IMR-90 (cell line): ENCODE data around the gene APPL2. TPM values are rescaled to one million over a fixed set of nuclear protein-coding genes. Genes with fewer than 3 reads are reported as not detected.

Experiments used
- ATAC-seq: fragments of 200-7000 bp; cut with Tn5 transposase; 2 replicates; pipeline ENCODE4 v1.9.1; 2020; ENCODE audit warnings: low read depth, mild to moderate bottlenecking, moderate library complexity
- BruUV-seq: library from RNA; stranded (reverse); fragments of 400-500 nt; replicated peaks from 2 replicates; lab custom pipeline; 2021; lab: Mats Ljungman, UMichigan
- CTCF ChIA-PET: fragments of 300-600 bp; formaldehyde crosslinking; extraction: SDS; loops from one replicate; lab custom pipeline; 2021; ENCODE audit warnings: antibody characterized with exemption; lab: Yijun Ruan, JAX
- POLR2A ChIA-PET: fragments of 300-600 bp; sonication (Branson Sonifier 250); formaldehyde crosslinking; loops from one replicate; lab custom pipeline; 2022; ENCODE audit warnings: antibody characterized with exemption; ENCODE audit not compliant: unreplicated experiment; lab: Charles Lee
- DNase-seq: peaks from one replicate; pipeline ENCODE4 v3.0.0; 2013
- H2AFZ ChIP-seq: replicated peaks from 2 replicates; pipeline ENCODE3; 2013; ENCODE audit warnings: low read length, mild to moderate bottlenecking; ENCODE audit not compliant: poor library complexity
- H2AK5ac ChIP-seq: 2 replicates; pipeline ENCODE4 v1.6.1; 2013; ENCODE audit warnings: low read depth, low read length, inconsistent platforms
- H2AK9ac ChIP-seq: replicated peaks from 2 replicates; pipeline ENCODE3; 2013; ENCODE audit warnings: mild to moderate bottlenecking, low read depth, low read length, moderate library complexity; ENCODE audit not compliant: poor library complexity
- H2BK120ac ChIP-seq: 2 replicates; pipeline ENCODE4 v1.6.1; 2013; ENCODE audit warnings: low read depth, low read length, inconsistent platforms
- H2BK15ac ChIP-seq: 3 replicates; pipeline ENCODE4 v1.6.1; 2013; ENCODE audit warnings: low read depth, low read length, inconsistent platforms
- H2BK20ac ChIP-seq: 2 replicates; pipeline ENCODE4 v1.6.1; 2013; ENCODE audit warnings: low read depth, mild to moderate bottlenecking, inconsistent platforms, low read length, moderate library complexity
- H2BK5ac ChIP-seq: 2 replicates; pipeline ENCODE4 v1.6.1; 2013; ENCODE audit warnings: mild to moderate bottlenecking, low read depth, low read length, inconsistent platforms; ENCODE audit not compliant: poor library complexity, severe bottlenecking
- H3K14ac ChIP-seq: replicated peaks from 2 replicates; pipeline ENCODE4 v1.6.1; 2013; ENCODE audit warnings: low read depth, low read length, inconsistent platforms
- H3K18ac ChIP-seq: 2 replicates; pipeline ENCODE4 v1.6.1; 2013; ENCODE audit warnings: low read depth, low read length, control low read depth
- H3K23ac ChIP-seq: 2 replicates; pipeline ENCODE4 v1.6.1; 2013; ENCODE audit warnings: low read depth, low read length, inconsistent platforms
- H3K27ac ChIP-seq: 2 replicates; pipeline ENCODE4 v1.5.1; 2013; ENCODE audit warnings: mild to moderate bottlenecking, control low read depth, low read length; ENCODE audit not compliant: insufficient read depth
- H3K27me3 ChIP-seq: 2 replicates; pipeline ENCODE4 v1.6.1; 2013; ENCODE audit warnings: low read length; ENCODE audit not compliant: control insufficient read depth, insufficient read depth
- H3K36me3 ChIP-seq: 2 replicates; pipeline ENCODE4 v1.6.1; 2013; ENCODE audit warnings: low read length, mixed read lengths; ENCODE audit not compliant: control insufficient read depth, insufficient read depth
- H3K4ac ChIP-seq: 2 replicates; pipeline ENCODE4 v1.6.1; 2013; ENCODE audit warnings: low read depth, low read length, inconsistent platforms
- H3K4me1 ChIP-seq: 2 replicates; pipeline ENCODE4 v1.6.1; 2013; ENCODE audit warnings: low read length, mixed read lengths; ENCODE audit not compliant: control insufficient read depth, insufficient read depth
- H3K4me2 ChIP-seq: 2 replicates; pipeline ENCODE4 v1.6.1; 2013; ENCODE audit warnings: low read depth, mild to moderate bottlenecking, control low read depth, low read length, moderate library complexity
- H3K4me3 ChIP-seq: 2 replicates; pipeline ENCODE4 v1.5.1; 2013; ENCODE audit warnings: low read depth, mild to moderate bottlenecking, control low read depth, low read length, moderate library complexity; ENCODE audit not compliant: insufficient read depth
- H3K56ac ChIP-seq: 2 replicates; pipeline ENCODE4 v1.6.1; 2013; ENCODE audit warnings: low read length, inconsistent platforms; ENCODE audit not compliant: insufficient read depth; ENCODE audit errors: extremely low read depth
- H3K79me1 ChIP-seq, 2 experiments: 2 replicates each; pipeline ENCODE4 v1.6.1; 2013; ENCODE audit warnings: low read length in 2 of 2, inconsistent platforms in 1 of 2, low read depth in 1 of 2
- H3K9ac ChIP-seq: 2 replicates; pipeline ENCODE4 v1.6.1; 2013; ENCODE audit warnings: low read depth, low read length, control low read depth
- H3K9me1 ChIP-seq: 2 replicates; pipeline ENCODE4 v1.6.1; 2013; ENCODE audit warnings: low read length, inconsistent platforms; ENCODE audit not compliant: insufficient read depth
- H3K9me3 ChIP-seq: 2 replicates; pipeline ENCODE4 v1.6.1; 2013; ENCODE audit warnings: low read length; ENCODE audit not compliant: control insufficient read depth, insufficient read depth
- H4K20me1 ChIP-seq: 2 replicates; pipeline ENCODE4 v1.6.1; 2013; ENCODE audit warnings: low read length, inconsistent platforms; ENCODE audit not compliant: insufficient read depth
- H4K5ac ChIP-seq: 2 replicates; pipeline ENCODE4 v1.6.1; 2013; ENCODE audit warnings: mild to moderate bottlenecking, low read depth, low read length, control low read depth
- H4K8ac ChIP-seq, 2 experiments: 2 replicates each; pipeline ENCODE4 v1.6.1; 2013; ENCODE audit warnings: low read depth in 2 of 2, low read length in 2 of 2, control low read depth in 1 of 2, inconsistent platforms in 1 of 2
- H4K91ac ChIP-seq: 2 replicates; pipeline ENCODE4 v1.6.1; 2013; ENCODE audit warnings: low read depth, low read length, inconsistent platforms; ENCODE audit not compliant: insufficient read depth
- BHLHE40 ChIP-seq: fragments of 150-350 bp; IDR thresholded peaks from 2 replicates; pipeline ENCODE4 v1.6.1; 2016; ENCODE audit warnings: mild to moderate bottlenecking, low read depth, low read length
- CTCF ChIP-seq: conservative IDR thresholded peaks from 2 replicates; pipeline ENCODE4 v1.5.1; 2012; ENCODE audit warnings: mild to moderate bottlenecking, low read depth, low read length, improper control_type of control experiment
- FOS ChIP-seq: fragments of 150-350 bp; IDR thresholded peaks from 2 replicates; pipeline ENCODE4 v1.6.1; 2016; ENCODE audit warnings: low read depth, low read length
- MAFK ChIP-seq: IDR thresholded peaks from 2 replicates; pipeline ENCODE4 v1.6.1; 2012; ENCODE audit warnings: low read depth, low read length, improper control_type of control experiment
- MAZ ChIP-seq: IDR thresholded peaks from 2 replicates; pipeline ENCODE4 v1.6.1; 2012; ENCODE audit warnings: low read depth, mild to moderate bottlenecking, low read length, improper control_type of control experiment, moderate library complexity, borderline replicate concordance
- MXI1 ChIP-seq: IDR thresholded peaks from 2 replicates; pipeline ENCODE4 v1.6.1; 2012; ENCODE audit warnings: low read depth, mild to moderate bottlenecking, low read length, moderate library complexity, borderline replicate concordance
- NFE2L2 ChIP-seq: fragments of 150-350 bp; IDR thresholded peaks from 2 replicates; pipeline ENCODE4 v1.6.1; 2016; ENCODE audit warnings: low read depth, mild to moderate bottlenecking, low read length
- POLR2A ChIP-seq: IDR thresholded peaks from 2 replicates; pipeline ENCODE4 v1.6.1; 2012; ENCODE audit warnings: mild to moderate bottlenecking, low read depth, low read length
- RAD21 ChIP-seq: IDR thresholded peaks from 2 replicates; pipeline ENCODE4 v1.6.1; 2012; ENCODE audit warnings: low read length, improper control_type of control experiment
- RFX5 ChIP-seq: IDR thresholded peaks from 2 replicates; pipeline ENCODE4 v1.8.0; 2012; ENCODE audit warnings: low read depth, mild to moderate bottlenecking, low read length, moderate library complexity
- WGBS, 2 experiments: methylation state at CpG; one replicate each; pipeline versions ENCODE4 v1.1.5 to v1.1.7; 2013; ENCODE audit warnings: missing lambda C conversion rate in 2 of 2; ENCODE audit not compliant: insufficient read length in 1 of 2; ENCODE audit errors: extremely low coverage in 2 of 2; 5-methylcytosine and 5-hydroxymethylcytosine counted together
- dilution Hi-C: fragments of 300-500 bp; cut with HindIII; formaldehyde crosslinking; loops from one replicate; pipeline ENCODE4 v1.14.3; 2018; ENCODE audit warnings: low sequenced_read_pairs; ENCODE audit not compliant: unreplicated experiment
- in situ Hi-C: fragments of 300-500 bp; cut with MboI; formaldehyde crosslinking; loops from 3 replicates; pipeline ENCODE4 v1.14.3; 2019; ENCODE audit warnings: low sequenced_read_pairs, inconsistent platforms, mixed read lengths
- intact Hi-C: fragments of 100-400 bp; cut with micrococcal nuclease; formaldehyde crosslinking; loops from 2 replicates; pipeline ENCODE4 v1.10.0; 2022
- polyA plus RNA-seq, 3 experiments: library from polyadenylated mRNA; depleted of rRNA; stranded (reverse); fragments of >200 nt; gene quantifications; 2 replicates each; pipeline ENCODE4 v1.2.3, GENCODE V29; 2012; ENCODE audit warnings: low replicate concordance in 1 of 3
- total RNA-seq: library from RNA; depleted of rRNA; stranded (reverse); fragments of >200 nt; gene quantifications from 2 replicates; pipeline ENCODE4 v1.2.3, GENCODE V29; 2012
- TF ChIP-seq, protein P1 (sequence below): fragments of 150-350 bp; IDR thresholded peaks from 2 replicates; pipeline ENCODE4 v1.6.1; 2017; ENCODE audit warnings: mild to moderate bottlenecking, antibody characterized with exemption, low read length, low read depth
- TF ChIP-seq, protein P2 (sequence below): fragments of 150-350 bp; IDR thresholded peaks from 2 replicates; pipeline ENCODE4 v1.6.1; 2016; ENCODE audit warnings: low read depth, mild to moderate bottlenecking, low read length, moderate library complexity, borderline replicate concordance

Gene APPL2
- total and polyA plus RNA-seq, 2 of the 4 experiments (the other 2 are of a cell fraction), result 42.3 to 65.8 TPM

GRCh38 chr12:105281694-105282049 lies 45.7 kb upstream of the APPL2 start:
- Histone ChIP-seq H4K20me1 (no peaks in the 10 kb centered on the region), H2AFZ (no peak overlapping the region), H3K4me3 (no peak overlapping the region), H4K5ac (no peak overlapping the region), H4K91ac (no peak overlapping the region), H3K9ac (no peak overlapping the region), H2BK5ac (no peak overlapping the region), H3K56ac (no peak overlapping the region), H3K4ac (no peak overlapping the region), H3K79me1 (0 out of 4 replicates have a peak, but pooled peaks cover 0 to 6% of the 10 kb centered on the region in 2 experiments), H3K4me1 (peaks cover 1% of the 10 kb centered on the region; the same call in 1 of the 2 replicates), H3K36me3 (no peaks in the 10 kb centered on the region), H2AK5ac (no peak overlapping the region), H2BK15ac (no peak overlapping the region), H3K14ac (no peak overlapping the region), H3K4me2 (no peak overlapping the region), H3K18ac (no peak overlapping the region), H3K9me3 (no peaks in the 10 kb centered on the region), H2BK120ac (no peak overlapping the region), H2BK20ac (no peak overlapping the region), H3K27me3 (no peaks in the 10 kb centered on the region), H3K27ac (no peak overlapping the region), H3K23ac (no peak overlapping the region), H4K8ac (no peak overlapping the region), H3K9me1 (peaks cover 11% of the 10 kb centered on the region; the same call in 1 of the 2 replicates), H2AK9ac (no peak overlapping the region)
- DNase-seq, result no peak
- ChIA-PET CTCF (no interaction called here), POLR2A (no interaction called here)
- dilution Hi-C loops, result no loop called here
- TF ChIP-seq BHLHE40 (no peak), MXI1 (no peak), MAZ (no peak), FOS (no peak), RAD21 (no peak), NFE2L2 (no peak), MAFK (no peak), POLR2A (no peak), RFX5 (no peak), CTCF (no peak)
- TF ChIP-seq, protein P1, sequence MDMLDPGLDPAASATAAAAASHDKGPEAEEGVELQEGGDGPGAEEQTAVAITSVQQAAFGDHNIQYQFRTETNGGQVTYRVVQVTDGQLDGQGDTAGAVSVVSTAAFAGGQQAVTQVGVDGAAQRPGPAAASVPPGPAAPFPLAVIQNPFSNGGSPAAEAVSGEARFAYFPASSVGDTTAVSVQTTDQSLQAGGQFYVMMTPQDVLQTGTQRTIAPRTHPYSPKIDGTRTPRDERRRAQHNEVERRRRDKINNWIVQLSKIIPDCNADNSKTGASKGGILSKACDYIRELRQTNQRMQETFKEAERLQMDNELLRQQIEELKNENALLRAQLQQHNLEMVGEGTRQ, result no peak
- TF ChIP-seq, protein P2, sequence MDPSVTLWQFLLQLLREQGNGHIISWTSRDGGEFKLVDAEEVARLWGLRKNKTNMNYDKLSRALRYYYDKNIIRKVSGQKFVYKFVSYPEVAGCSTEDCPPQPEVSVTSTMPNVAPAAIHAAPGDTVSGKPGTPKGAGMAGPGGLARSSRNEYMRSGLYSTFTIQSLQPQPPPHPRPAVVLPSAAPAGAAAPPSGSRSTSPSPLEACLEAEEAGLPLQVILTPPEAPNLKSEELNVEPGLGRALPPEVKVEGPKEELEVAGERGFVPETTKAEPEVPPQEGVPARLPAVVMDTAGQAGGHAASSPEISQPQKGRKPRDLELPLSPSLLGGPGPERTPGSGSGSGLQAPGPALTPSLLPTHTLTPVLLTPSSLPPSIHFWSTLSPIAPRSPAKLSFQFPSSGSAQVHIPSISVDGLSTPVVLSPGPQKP, result no peak
- no TSS peak for BruUV-seq
- intact Hi-C loops, result no loop called here
- no peak for ATAC-seq
- in situ Hi-C loops, result no loop called here
- WGBS, 2 experiments, result no CpG with 5 or more reads among the region's 1 CpG
